CD14-positive monocyte (primary cell): ENCODE results near the gene CYP4F2. TPM values are rescaled to one million over a fixed set of nuclear protein-coding genes. Genes with fewer than 3 reads are reported as not detected.

Experiments used
- DNase-seq, 3 donors: peaks; one replicate each; pipeline ENCODE4 v3.0.0-alpha.2; 2011 to 2022
- H2AFZ ChIP-seq: 2 replicates; pipeline ENCODE4 v1.6.0; 2012; ENCODE audit warnings: mild to moderate bottlenecking, low read depth, low read length, inconsistent platforms; ENCODE audit not compliant: insufficient read depth, poor library complexity, severe bottlenecking
- H3K27ac ChIP-seq, 2 donors: 1 replicate in 1 of 2; 2 replicates in 1 of 2; pipeline ENCODE4 v1.5.1; 2012 to 2013; ENCODE audit warnings: low read length in 2 of 2, control low read depth in 1 of 2, inconsistent platforms in 1 of 2, low read depth in 1 of 2, mild to moderate bottlenecking in 1 of 2
- H3K27me3 ChIP-seq, 2 donors: one replicate each; pipeline versions ENCODE4 v1.6.0 to v1.6.1; 2011 to 2013; ENCODE audit warnings: low read length in 2 of 2; ENCODE audit not compliant: control insufficient read depth in 2 of 2, insufficient read depth in 2 of 2
- H3K36me3 ChIP-seq, 2 donors: replicated peaks in 1 of 2; 1 replicate in 1 of 2; 2 replicates in 1 of 2; pipeline versions ENCODE4 v1.5.1 to v1.6.1; 2012 to 2013; ENCODE audit warnings: low read length in 2 of 2, control low read depth in 1 of 2, inconsistent platforms in 1 of 2, mild to moderate bottlenecking in 1 of 2; ENCODE audit not compliant: insufficient read depth in 2 of 2, control insufficient read depth in 1 of 2
- H3K4me1 ChIP-seq, 2 donors: 1 replicate in 1 of 2; 2 replicates in 1 of 2; pipeline versions ENCODE4 v1.5.1 to v1.6.1; 2012 to 2013; ENCODE audit warnings: low read length in 2 of 2, control low read depth in 1 of 2, inconsistent platforms in 1 of 2, mild to moderate bottlenecking in 1 of 2, moderate library complexity in 1 of 2; ENCODE audit not compliant: insufficient read depth in 2 of 2, control insufficient read depth in 1 of 2
- H3K4me2 ChIP-seq: replicated peaks from 2 replicates; pipeline ENCODE3; 2012; ENCODE audit warnings: low read length, moderate library complexity, mild to moderate bottlenecking; ENCODE audit not compliant: poor library complexity, severe bottlenecking; ENCODE audit errors: extremely low read depth
- H3K4me3 ChIP-seq, 3 experiments: fragments of 200-600 bp in 1 of 3; sonication (generic) in 1 of 3; replicated peaks in 1 of 3; 1 replicate in 2 of 3; 2 replicates in 1 of 3; pipeline ENCODE4 v1.5.1; 2011 to 2013; ENCODE audit warnings: low read length in 3 of 3, mild to moderate bottlenecking in 3 of 3, control low read depth in 2 of 3, low read depth in 2 of 3, inconsistent platforms in 1 of 3, moderate library complexity in 1 of 3
- H3K79me2 ChIP-seq: 2 replicates; pipeline ENCODE4 v1.6.0; 2012; ENCODE audit warnings: mild to moderate bottlenecking, control low read depth, inconsistent platforms, low read length, moderate library complexity; ENCODE audit not compliant: insufficient read depth
- H3K9ac ChIP-seq: 2 replicates; pipeline ENCODE4 v1.6.0; 2017; ENCODE audit warnings: low read length, mild to moderate bottlenecking; ENCODE audit not compliant: insufficient read depth, poor library complexity, severe bottlenecking
- H3K9me3 ChIP-seq, 2 donors: replicated peaks in 1 of 2; 1 replicate in 1 of 2; 2 replicates in 1 of 2; pipeline versions ENCODE4 v1.5.1 to v1.6.1; 2012 to 2013; ENCODE audit warnings: low read length in 2 of 2, control low read depth in 1 of 2; ENCODE audit not compliant: control insufficient read depth in 1 of 2, insufficient read depth in 1 of 2
- H4K20me1 ChIP-seq: 2 replicates; pipeline ENCODE4 v1.6.0; 2012; ENCODE audit warnings: mild to moderate bottlenecking, low read length, control low read depth, moderate library complexity; ENCODE audit not compliant: insufficient read depth
- H3K27ac Mint-ChIP-seq, 7 donors: one replicate each; pipeline ENCODE4 v1.8.0; 2020; ENCODE audit warnings: mild to moderate bottlenecking in 7 of 7, mixed read lengths in 7 of 7, moderate library complexity in 6 of 7, inconsistent platforms in 2 of 7
- H3K27me3 Mint-ChIP-seq, 3 donors: one replicate each; pipeline ENCODE4 v1.8.0; 2021 to 2022; ENCODE audit warnings: low read depth in 3 of 3, mild to moderate bottlenecking in 3 of 3, mixed read lengths in 3 of 3, moderate library complexity in 3 of 3, inconsistent platforms in 1 of 3
- H3K36me3 Mint-ChIP-seq, 2 donors: one replicate each; pipeline ENCODE4 v1.8.0; 2020; ENCODE audit warnings: mixed read lengths in 2 of 2, inconsistent platforms in 1 of 2, mild to moderate bottlenecking in 1 of 2
- H3K4me1 Mint-ChIP-seq: one replicate; pipeline ENCODE4 v1.8.0; 2020; ENCODE audit warnings: mild to moderate bottlenecking, mixed read lengths
- H3K4me3 Mint-ChIP-seq, 2 donors: one replicate each; pipeline ENCODE4 v1.8.0; 2020; ENCODE audit warnings: mild to moderate bottlenecking in 2 of 2, mixed read lengths in 2 of 2, moderate library complexity in 1 of 2
- H3K9me3 Mint-ChIP-seq, 7 donors: one replicate each; pipeline ENCODE4 v1.8.0; 2020 to 2022; ENCODE audit warnings: mixed read lengths in 7 of 7, mild to moderate bottlenecking in 6 of 7, moderate library complexity in 6 of 7, inconsistent platforms in 2 of 7
- WGBS: methylation state at CpG from one replicate; pipeline ENCODE4 v1.1.5; 2013; ENCODE audit warnings: missing lambda C conversion rate; ENCODE audit not compliant: insufficient coverage; 5-methylcytosine and 5-hydroxymethylcytosine counted together
- intact Hi-C, 2 donors: fragments of 100-400 bp; cut with micrococcal nuclease; formaldehyde crosslinking; loops; one replicate each; pipeline versions ENCODE4 v1.15.0 to v1.15.1; 2023
- polyA plus RNA-seq, 3 donors: library from polyadenylated mRNA; depleted of rRNA in 1 of 3; unstranded in 2 of 3; stranded (reverse) in 1 of 3; fragments of 300-500 nt in 2 of 3; fragments of >200 nt in 1 of 3; fragmentation: Illumina TruSeq in 2 of 3; gene quantifications; 1 replicate in 2 of 3; 2 replicates in 1 of 3; pipeline ENCODE4 v1.2.3, GENCODE V29; 2012 to 2021
- TF ChIP-seq, protein P1 (sequence below): fragments of 200-600 bp; IDR thresholded peaks from one replicate; pipeline ENCODE4 v1.8.0; 2022; ENCODE audit warnings: antibody characterized with exemption, mild to moderate bottlenecking

Gene CYP4F2
- polyA plus RNA-seq, 3 donors: not detected

DNA sequence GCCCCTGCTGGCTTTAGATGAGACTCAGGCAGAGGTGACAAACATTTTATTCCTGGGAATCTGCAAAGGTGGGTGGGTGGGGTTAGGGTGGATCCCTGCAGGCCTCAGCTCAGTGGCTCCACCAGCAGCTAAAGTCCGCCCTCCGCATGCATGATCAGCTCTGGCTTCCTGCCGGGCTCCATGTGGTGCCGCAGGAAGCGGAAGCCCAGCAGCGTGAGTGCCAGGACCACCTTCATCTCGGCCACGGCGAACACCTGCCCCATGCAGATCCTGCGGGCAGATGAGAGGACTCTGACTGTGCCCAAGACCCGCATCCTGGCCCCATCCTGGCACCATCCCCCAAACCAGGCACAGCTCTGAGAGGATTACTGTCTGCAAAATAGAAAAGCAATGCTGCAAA lies 26.3 kb downstream of the CYP4F2 start:
- Histone ChIP-seq H3K4me2 (peak overlapping the region; percentile 77), H3K9ac (peak overlapping the region; percentile 55)

DNA sequence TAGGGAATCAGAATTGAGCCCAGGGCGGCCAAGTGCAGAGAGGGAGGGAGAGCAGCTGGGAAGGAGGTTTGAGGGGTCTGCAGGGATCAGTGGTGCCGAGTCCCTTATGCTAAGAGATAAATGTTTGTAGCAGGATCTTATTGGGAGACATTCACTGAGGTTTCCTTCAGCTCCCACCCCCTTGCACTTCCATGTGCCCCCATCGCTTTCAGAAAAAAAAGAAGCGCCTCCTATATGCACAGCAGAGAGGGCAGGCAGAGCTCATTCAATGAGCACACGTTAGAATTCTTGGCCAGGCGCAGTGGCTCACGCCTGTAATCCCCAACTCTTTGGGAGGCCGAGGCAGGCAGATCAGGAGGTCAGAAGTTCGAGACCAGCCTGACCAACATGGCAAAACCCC lies 28.0 kb downstream of the CYP4F2 start:
- H3K9me3 Mint-ChIP-seq: peaks cover 0 to 5% (median 0%) of the 10 kb centered on the region in 7 donors
- Histone ChIP-seq H3K27me3 (no peaks in the 10 kb centered on the region), H4K20me1 (no peaks in the 10 kb centered on the region), H3K9ac (no peak overlapping the region), H3K4me1 (peaks cover 29 to 34% of the 10 kb centered on the region in 2 donors), H3K9me3 (no peaks in the 10 kb centered on the region), H3K4me3 (no peak overlapping the region), H3K27ac (no peak overlapping the region), H3K79me2 (no peaks in the 10 kb centered on the region), H3K4me2 (no peak overlapping the region), H2AFZ (peak overlapping the region; percentile 71), H3K36me3 (no peaks in the 10 kb centered on the region)
- H3K4me3 Mint-ChIP-seq: peak overlapping the region in 1 of 2 donors; percentile 2
- no peaks in the 10 kb centered on the region for H3K36me3 Mint-ChIP-seq
- 22% methylated on average over 7 of the region's 9 CpGs for WGBS
- TF ChIP-seq, protein P1, sequence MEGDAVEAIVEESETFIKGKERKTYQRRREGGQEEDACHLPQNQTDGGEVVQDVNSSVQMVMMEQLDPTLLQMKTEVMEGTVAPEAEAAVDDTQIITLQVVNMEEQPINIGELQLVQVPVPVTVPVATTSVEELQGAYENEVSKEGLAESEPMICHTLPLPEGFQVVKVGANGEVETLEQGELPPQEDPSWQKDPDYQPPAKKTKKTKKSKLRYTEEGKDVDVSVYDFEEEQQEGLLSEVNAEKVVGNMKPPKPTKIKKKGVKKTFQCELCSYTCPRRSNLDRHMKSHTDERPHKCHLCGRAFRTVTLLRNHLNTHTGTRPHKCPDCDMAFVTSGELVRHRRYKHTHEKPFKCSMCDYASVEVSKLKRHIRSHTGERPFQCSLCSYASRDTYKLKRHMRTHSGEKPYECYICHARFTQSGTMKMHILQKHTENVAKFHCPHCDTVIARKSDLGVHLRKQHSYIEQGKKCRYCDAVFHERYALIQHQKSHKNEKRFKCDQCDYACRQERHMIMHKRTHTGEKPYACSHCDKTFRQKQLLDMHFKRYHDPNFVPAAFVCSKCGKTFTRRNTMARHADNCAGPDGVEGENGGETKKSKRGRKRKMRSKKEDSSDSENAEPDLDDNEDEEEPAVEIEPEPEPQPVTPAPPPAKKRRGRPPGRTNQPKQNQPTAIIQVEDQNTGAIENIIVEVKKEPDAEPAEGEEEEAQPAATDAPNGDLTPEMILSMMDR: no peak
- peaks cover 55% of the 10 kb centered on the region for H3K4me1 Mint-ChIP-seq
- H3K27ac Mint-ChIP-seq: peak overlapping the region in 1 of 7 donors; percentile 42
- intact Hi-C loops: loop anchor here in 1 of 2 donors (5.0 kb wide), 1 partner anchor 238 kb away; no protein-coding TSS in a partner anchor
- no peaks in the 10 kb centered on the region for H3K27me3 Mint-ChIP-seq
- DNase-seq: no peak

More for the DNA sequence above, 26.3 kb downstream of the CYP4F2 start:
- no peaks in the 10 kb centered on the region for H3K27me3 ChIP-seq
- no peaks in the 10 kb centered on the region for H3K36me3 ChIP-seq
- no peak overlapping the region for H3K27ac ChIP-seq
- WGBS: 2% methylated on average over 10 of the region's 11 CpGs
- no peaks in the 10 kb centered on the region for H3K9me3 ChIP-seq
- no peaks in the 10 kb centered on the region for H4K20me1 ChIP-seq
- peak overlapping the region; percentile 85 for H2AFZ ChIP-seq
- H3K27me3 Mint-ChIP-seq: no peaks in the 10 kb centered on the region
- H3K4me1 Mint-ChIP-seq: peaks cover 45% of the 10 kb centered on the region
- TF ChIP-seq, protein P1: no peak
- H3K36me3 Mint-ChIP-seq: no peaks in the 10 kb centered on the region
- H3K4me3 ChIP-seq: peak overlapping the region; percentile 20 to 69 (median 23)
- H3K79me2 ChIP-seq: no peaks in the 10 kb centered on the region
- peak in 2 of 3 donors; percentile 6 to 18 for DNase-seq
- intact Hi-C loops: no loop called here
- H3K4me3 Mint-ChIP-seq: peak overlapping the region; percentile 73 to 87
- H3K27ac Mint-ChIP-seq: peak overlapping the region in 1 of 7 donors; percentile 46
- peaks cover 0 to 5% (median 0%) of the 10 kb centered on the region in 7 donors for H3K9me3 Mint-ChIP-seq
- peaks cover 29 to 34% of the 10 kb centered on the region in 2 donors for H3K4me1 ChIP-seq
